HG02852 (cell line): ENCODE results near the gene ANKS1B.
"Not testable (repeated sequence)": the region's sequence is repeated elsewhere in the genome, so short reads cannot be mapped to it uniquely, and the experiment has no call there.

Source experiments
- ATAC-seq: cut with Tn5 transposase; IDR thresholded peaks from one replicate; pipeline ENCODE4 v1.9.1; 2021; ENCODE audit warnings: mild to moderate bottlenecking, moderate library complexity; ENCODE audit not compliant: unreplicated experiment

The ANKS1B gene

GRCh38 chr12:99039367-99040120 lies 945.2 kb downstream of the ANKS1B start:
- ATAC-seq: no peak

- ATAC-seq: no peak
Observed at GRCh38 chr12:99036566-99036965, 948.2 kb downstream of the ANKS1B start.

GRCh38 chr12:99035803-99036202 lies 948.9 kb downstream of the ANKS1B start:
- no peak for ATAC-seq

- not testable (repeated sequence) for ATAC-seq
Observed at GRCh38 chr12:99034201-99034600, 950.5 kb downstream of the ANKS1B start.

DNA sequence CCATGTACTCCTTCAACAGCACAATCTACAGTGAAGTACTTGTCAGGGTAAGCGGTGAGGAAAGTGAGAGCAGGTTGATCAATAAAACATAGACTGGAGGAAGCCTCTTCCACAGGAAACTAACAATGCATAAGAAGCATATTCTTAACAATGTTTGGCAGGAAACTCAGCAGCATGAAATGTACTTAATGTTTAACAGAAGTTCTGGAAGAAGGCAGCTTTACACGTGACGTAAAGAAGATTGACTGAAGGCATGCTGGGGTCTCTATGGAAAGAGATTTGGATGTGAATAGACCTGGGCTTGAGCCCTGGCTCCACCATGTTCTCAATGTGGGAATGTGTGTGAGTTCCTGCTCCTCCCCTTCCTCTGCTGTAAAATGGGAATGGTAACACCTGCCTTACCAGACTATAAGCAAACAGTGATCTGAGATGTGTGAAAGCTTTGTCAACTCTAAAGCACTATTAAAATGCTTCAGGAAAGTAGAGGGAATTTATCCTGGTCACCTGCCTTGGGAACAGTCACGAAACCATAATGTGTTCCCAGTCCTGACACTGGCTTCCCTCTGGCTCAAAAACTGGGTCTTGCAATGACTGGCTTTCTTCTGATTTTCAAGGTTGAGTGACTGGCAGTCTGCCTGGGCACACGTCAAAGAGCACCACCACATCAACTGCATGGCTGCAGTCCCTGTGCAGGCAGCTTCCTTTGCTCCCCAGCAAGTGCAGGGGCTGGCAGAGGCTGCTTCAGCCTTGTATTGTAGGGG lies 955.0 kb downstream of the ANKS1B start:
- ATAC-seq: no peak

GRCh38 chr12:99027461-99027860 lies 957.3 kb downstream of the ANKS1B start:
- ATAC-seq: no peak

DNA sequence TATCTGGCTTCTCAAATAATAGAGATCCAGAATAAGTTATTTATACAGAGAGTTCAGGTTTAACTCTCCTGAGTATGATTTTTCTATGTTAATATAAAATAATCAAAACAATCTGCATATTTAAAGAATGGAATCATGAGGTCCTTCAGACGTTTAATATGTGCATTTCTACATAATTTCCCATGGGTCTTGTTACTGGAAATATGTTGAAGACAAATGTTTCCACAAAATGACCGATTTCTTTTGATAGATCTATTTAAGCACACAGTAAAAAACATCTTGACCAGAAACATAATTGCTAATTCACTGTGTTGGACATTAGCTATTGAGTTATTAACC lies 957.7 kb downstream of the ANKS1B start:
- no peak for ATAC-seq

GRCh38 chr12:99026332-99027054 lies 958.2 kb downstream of the ANKS1B start:
- no peak for ATAC-seq

DNA sequence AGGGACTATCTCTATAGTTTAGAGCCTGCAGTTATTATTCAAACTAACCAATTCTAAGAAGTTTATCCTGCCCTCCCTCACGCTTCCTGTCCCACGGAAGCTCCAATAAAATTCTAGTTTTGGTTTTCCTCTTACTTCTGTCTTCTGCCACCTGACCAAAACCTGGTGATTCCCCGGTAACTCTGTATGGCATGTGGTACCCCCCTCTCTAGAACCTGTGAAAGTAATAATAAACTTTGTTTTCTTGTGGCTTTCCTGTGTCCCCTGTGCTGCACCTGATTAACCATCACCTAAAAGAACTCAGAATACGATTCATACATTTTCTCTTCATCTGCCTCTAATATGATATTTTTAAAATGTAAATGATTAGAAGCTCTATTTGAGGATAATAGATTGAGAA lies 959.9 kb downstream of the ANKS1B start:
- ATAC-seq: no peak

DNA sequence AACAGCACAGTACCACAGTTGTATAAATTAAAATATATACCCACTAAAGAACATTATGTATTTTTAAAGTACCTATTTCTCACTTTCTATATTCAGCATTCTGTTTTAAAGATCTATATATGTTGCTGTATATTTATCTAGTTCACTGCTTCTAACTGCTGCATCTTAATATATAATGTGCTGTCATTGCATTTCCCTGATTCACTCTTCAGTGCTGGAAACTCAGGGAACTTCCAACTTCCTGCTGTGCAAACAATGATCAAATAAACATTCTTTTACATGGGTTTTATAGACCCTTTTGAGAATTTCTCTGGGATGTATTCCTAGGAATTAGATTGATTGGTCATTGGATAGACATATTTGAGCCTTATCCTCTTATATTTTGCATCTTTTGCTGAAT lies 960.5 kb downstream of the ANKS1B start:
- no peak for ATAC-seq

DNA sequence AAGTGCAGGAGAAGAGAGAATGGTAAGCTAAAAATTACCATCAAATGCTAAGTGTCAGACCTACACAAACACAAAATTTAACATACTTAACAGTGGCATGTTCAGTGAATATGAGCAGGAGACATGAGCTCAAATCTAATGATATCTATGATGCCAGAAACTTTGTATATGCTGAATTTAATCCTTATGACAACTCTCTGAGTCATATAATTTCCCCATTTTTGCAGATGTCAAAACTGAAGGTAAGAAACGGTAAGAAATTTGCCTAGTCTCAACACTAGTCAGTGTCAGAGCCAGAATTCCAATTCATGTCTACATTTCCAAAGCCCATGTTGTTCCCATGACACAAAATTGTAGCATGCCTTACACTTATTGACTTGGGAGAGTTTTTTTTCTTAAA lies 963.9 kb downstream of the ANKS1B start:
- no peak for ATAC-seq

- no peak for ATAC-seq
Observed at GRCh38 chr12:99019798-99020197, 964.9 kb downstream of the ANKS1B start.

DNA sequence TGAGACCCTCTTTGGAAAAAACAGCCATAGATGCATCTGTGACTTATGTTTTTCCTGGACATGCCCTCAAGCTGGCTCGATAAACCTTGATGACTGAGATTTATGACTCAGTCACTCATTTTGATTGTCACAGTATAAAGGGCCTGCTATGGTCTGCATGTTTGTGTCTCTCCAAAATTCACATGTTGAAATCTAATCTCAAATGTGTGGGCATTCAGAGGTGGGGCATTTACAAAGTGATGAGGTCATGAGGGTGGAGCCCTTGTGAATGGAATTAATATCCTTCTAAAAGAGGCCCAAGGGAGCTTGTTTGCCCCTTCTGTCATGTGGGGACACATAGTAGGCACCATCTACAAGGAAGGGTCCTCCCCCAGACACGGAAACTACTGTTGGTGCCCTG lies 966.8 kb downstream of the ANKS1B start:
- no peak for ATAC-seq

GRCh38 chr12:99009654-99010296 lies 975.0 kb downstream of the ANKS1B start:
- no peak for ATAC-seq

- no peak for ATAC-seq
Observed at GRCh38 chr12:99005601-99006000, 979.1 kb downstream of the ANKS1B start.

DNA sequence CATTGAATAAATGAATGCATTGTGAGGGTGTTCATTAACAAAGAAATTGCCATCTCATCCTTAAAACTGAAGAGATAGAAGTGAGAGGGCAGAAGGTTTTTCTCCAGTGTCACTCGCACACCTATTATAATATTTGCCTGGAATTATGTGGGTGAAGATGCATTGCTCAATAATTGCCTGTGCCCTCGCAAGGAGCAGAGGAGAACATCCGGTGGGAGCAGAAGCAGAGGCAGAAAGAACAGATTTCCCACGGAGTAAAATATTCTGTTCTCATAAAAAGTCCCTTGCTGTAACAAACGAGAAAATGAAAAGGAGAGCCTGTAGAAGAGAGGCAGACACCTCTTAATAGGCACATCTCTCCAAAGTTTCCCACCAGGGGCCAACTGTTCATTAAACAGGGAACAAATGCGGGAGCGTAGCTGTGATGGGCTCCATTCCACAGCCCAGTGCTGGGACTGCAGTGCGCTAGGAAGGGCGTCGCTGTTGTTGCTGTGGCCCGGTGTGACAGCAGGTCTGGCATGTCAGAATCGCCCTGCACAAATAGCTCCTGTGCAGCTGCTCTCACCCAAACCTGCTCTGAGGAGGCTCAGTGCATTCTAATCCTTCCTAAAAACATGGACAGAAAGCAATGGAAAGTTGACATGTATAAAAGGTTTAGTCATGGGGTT lies 979.8 kb downstream of the ANKS1B start:
- no peak for ATAC-seq

- ATAC-seq: no peak
Observed at GRCh38 chr12:99002731-99003130, 982.0 kb downstream of the ANKS1B start.

- ATAC-seq: no peak
Observed at GRCh38 chr12:99002156-99002555, 982.6 kb downstream of the ANKS1B start.

DNA sequence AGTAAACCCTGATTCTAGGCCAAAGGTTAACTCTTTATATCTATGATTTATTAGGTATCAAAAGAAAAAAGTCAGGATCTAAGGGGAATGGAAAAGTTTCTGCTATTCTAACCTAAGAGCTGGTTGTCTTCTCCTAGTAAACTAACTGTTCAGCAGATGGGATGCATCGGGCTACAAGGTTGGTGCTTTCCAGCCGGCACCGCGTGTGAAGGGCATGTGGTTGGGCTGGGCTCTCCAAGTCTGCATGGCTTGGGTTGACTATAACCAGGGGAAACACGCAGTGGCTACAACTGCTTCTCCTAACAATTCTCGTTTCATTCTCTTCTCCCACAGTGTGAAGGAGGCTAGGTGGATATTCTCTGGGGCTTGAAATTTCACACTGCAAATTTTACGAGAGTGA lies 985.2 kb downstream of the ANKS1B start:
- no peak for ATAC-seq

GRCh38 chr12:98998697-98999299 lies 985.9 kb downstream of the ANKS1B start:
- ATAC-seq: peak; percentile 89
